Measurements from ENCODE around the gene MEI4. TPM values are rescaled to one million over a fixed set of nuclear protein-coding genes. Genes with fewer than 3 reads are reported as not detected.

Gene MEI4
- total and polyA plus RNA-seq, 10 of the 15 experiments (the other 5 are each of a cell fraction or from before 2014, with no cell fraction given): 0.03 to 0.04 (median 0.03) TPM; not detected in 7

DNA sequence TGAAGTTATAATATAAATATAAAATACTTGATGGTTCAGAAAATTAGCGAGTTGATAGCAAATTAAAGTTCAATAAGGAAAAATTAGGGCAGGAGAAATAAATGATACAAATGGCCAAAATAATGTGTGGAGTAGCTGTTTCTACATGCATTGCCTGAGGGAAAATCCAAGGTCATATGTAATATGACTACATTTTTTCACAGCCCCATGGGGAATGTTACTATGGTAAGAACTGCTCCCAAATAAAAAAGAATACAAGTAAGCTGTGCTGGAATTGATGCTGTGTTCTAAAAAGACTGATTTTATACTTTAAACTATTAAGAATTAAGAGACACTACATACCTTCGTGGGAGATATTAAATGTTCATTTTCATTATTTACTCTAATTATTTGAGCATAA is 34.1 kb downstream of the MEI4 start:
- no peak overlapping the region for H2AFZ ChIP-seq (ENCODE audit: control insufficient read depth, low read depth, low read length)
- H3K4me1 ChIP-seq (ENCODE audit: control insufficient read depth, insufficient read depth, low read length): no peaks in the 10 kb centered on the region
- SMC1A ChIA-PET (ENCODE audit: uncharacterized antibody, unreplicated experiment): interaction anchor here (0.5 kb wide), 1 partner anchor 157 kb away, joined by 3 read pairs; no protein-coding TSS in a partner anchor
- DNase-seq (ENCODE audit: low read depth, low spot score) (no peak), ATAC-seq (no peak), FAIRE-seq (no peak)
- intact Hi-C loops (cut with micrococcal nuclease; ENCODE audit: unreplicated experiment) (no loop called here), in situ Hi-C loops (cut with MboI) (no loop called here)
- H3K79me2 ChIP-seq (ENCODE audit: control insufficient read depth, insufficient read depth, low read length): no peaks in the 10 kb centered on the region
- H3K27ac ChIP-seq (ENCODE audit: control insufficient read depth, insufficient read depth): no peak overlapping the region
- no peaks in the 10 kb centered on the region for H3K9me3 ChIP-seq (replicated peaks; ENCODE audit: control insufficient read depth, insufficient read depth, low read length)
- CTCF ChIA-PET: interaction anchor here (1.0 to 1.3 kb wide), 2 partner anchors 9 to 66 kb away, joined by 3 read pairs; no protein-coding TSS in a partner anchor
- H3K4me2 ChIP-seq (ENCODE audit: control insufficient read depth, insufficient read depth): no peak overlapping the region
- no peaks in the 10 kb centered on the region for H3K36me3 ChIP-seq (ENCODE audit: control insufficient read depth in 2 of 2, insufficient read depth in 2 of 2, low read length in 1 of 2)
- H4K20me1 ChIP-seq (ENCODE audit: control insufficient read depth, insufficient read depth): no peaks in the 10 kb centered on the region
- TF ChIP-seq YY1 (IDR thresholded peaks at IDR 0.05; ENCODE audit: low read depth, low read length) (no peak), RAD51 (IDR thresholded peaks at IDR 0.05) (no peak), NFIC (IDR thresholded peaks at IDR 0.05; ENCODE audit: low read depth, low read length) (no peak), ELK1 (IDR thresholded peaks at IDR 0.05; ENCODE audit: low read depth, low read length) (no peak), SIN3A (IDR thresholded peaks at IDR 0.05; ENCODE audit: low read depth, low read length) (no peak), ZNF687 (IDR thresholded peaks at IDR 0.05) (no peak), ZBTB4 (CRISPR knock-in tag; IDR thresholded peaks at IDR 0.05) (no peak), PAX8 (IDR thresholded peaks at IDR 0.05) (no peak)
- BruUV-seq (replicated peaks): no TSS peak
- H3K27me3 ChIP-seq (replicated peaks in 1 of 2; ENCODE audit: control insufficient read depth in 2 of 2, insufficient read depth in 2 of 2, low read length in 1 of 2): no peaks in the 10 kb centered on the region
- H3K9ac ChIP-seq (ENCODE audit: control insufficient read depth, insufficient read depth, low read length): no peak overlapping the region
- POLR2A ChIA-PET: no interaction called here
- RAD21 ChIA-PET (ENCODE audit: unreplicated experiment): interaction anchor here (1.3 kb wide), 1 partner anchor 222 kb away, joined by 4 read pairs; no protein-coding TSS in a partner anchor
- no peak overlapping the region for H3K4me3 ChIP-seq
- 0% methylated on average over 2 of the region's 2 CpGs for WGBS (ENCODE audit: insufficient coverage, insufficient replicate concordance, low lambda C conversion rate, missing lambda C conversion rate)

All from GM12878 (cell line).